Sigmoid colon (tissue), 4 donors: ENCODE data around the gene CCNL2.

Experiments used
- CTCF ChIP-seq, 4 experiments: fragments of 450-650 bp in 3 of 4; fragments of 200-600 bp in 1 of 4; IDR thresholded peaks; one replicate each; pipeline ENCODE4 v1.5.1; 2016 to 2019; ENCODE audit warnings: antibody characterized with exemption in 4 of 4, mild to moderate bottlenecking in 3 of 4, moderate library complexity in 2 of 4
- POLR2A ChIP-seq, 2 donors: fragments of 450-650 bp; IDR thresholded peaks; one replicate each; pipeline ENCODE4 v1.6.1; 2016; ENCODE audit warnings: antibody characterized with exemption in 2 of 2, mild to moderate bottlenecking in 2 of 2, moderate library complexity in 2 of 2
- POLR2AphosphoS5 ChIP-seq, 4 donors: sonication (generic); formaldehyde crosslinking; IDR thresholded peaks; one replicate each; pipeline ENCODE4 v1.6.1; 2017; ENCODE audit warnings: antibody characterized with exemption in 4 of 4

DNA sequence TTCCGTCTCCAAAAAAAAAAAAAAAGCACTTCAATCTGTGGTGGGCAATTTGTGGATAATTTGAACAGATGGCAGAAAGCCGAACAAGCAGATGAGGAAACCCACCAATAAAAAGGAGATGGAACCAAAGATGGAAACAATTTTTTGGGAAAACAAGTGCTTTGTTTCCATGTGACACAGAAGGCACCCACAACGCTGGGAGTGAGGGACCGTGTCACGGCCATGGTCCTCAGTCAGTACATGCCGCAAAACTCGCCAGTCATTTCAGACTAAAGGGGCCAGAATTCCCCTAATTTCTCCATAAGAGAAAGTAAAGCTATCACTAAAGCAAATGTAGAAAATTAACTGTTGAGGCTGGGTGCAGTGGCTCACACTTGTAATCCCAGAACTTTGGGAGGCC is 5.0 kb downstream of the CCNL2 start:
- no peak for TF ChIP-seq POLR2AphosphoS5 (IDR thresholded peaks at IDR 0.05)
- no peak for TF ChIP-seq CTCF (IDR thresholded peaks at IDR 0.05)
- TF ChIP-seq POLR2A (IDR thresholded peaks at IDR 0.05) = no peak
